GM19351 (cell line): ENCODE results near the gene ESPNL.

Experiments
- ATAC-seq: cut with Tn5 transposase; IDR thresholded peaks from one replicate; pipeline ENCODE4 v1.9.1; 2021; ENCODE audit warnings: mild to moderate bottlenecking, moderate library complexity; ENCODE audit not compliant: unreplicated experiment

The ESPNL gene

DNA sequence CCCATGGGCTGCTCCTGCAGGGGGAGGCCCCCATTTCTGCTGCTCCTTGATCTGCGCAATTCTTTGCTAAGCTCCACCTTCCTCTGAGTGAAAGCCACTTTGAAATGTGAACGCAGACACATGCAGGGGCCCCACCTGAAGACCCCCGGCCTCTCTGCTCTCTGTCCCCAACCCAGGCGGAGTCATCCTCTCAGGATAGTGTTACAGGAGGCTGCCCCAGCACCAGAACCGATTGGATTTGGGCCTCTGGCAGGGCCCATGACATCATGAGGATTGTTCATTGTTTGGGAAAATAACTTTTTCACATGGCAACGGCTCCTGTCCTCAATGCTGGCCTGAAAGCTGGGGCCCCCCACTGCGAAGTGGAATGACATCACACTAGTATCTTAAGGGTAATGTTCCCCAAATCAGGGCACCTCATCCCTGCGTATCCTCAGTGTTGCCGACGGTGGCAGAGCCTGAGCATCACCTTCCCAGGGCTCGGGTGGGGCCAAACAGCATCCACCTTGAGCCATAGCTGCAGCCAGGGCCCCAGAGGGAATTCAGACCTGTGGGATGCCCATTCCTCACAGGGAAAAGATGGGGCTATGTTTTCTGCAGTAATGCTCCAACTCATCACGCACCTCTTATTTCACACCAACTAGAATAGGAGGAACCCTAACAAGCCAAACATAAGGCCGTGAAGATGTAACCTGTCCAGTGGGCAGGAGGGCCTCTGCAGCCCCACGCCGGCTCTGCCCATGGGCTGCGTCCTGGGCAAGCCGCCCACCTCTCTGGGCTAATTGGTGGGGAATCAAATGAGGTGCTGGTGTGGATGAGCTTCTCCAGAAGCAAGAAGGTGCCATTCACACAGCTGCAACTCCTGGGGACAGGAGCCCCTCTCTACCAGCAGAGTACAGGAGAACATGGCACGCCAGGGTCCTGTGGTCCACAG is 55.9 kb downstream of the ESPNL start:
- ATAC-seq = no peak

DNA sequence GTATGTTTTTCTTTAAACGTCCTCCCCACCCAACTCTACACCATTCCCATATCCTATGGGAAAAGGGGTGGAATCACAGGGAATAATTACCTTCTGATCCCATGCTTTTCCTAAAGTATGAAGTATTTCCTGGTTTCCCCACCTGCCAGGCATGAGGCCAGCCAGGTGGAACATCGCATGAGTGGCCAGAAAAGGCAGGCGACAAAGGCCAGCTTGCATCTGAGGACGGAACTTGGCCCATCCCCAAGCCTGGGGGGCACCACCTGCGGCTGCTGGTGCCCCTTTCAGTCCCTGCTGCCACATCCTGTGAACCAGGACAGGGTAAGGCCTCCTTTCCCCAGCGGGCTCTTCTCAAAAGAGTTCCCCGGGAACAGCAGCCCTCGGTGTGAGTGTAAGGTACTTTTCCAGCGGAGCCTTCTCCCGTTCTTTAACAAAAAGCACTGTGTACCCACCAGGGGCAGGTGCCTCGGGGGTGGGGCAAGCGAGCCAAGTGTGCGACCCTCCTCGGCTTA is 57.4 kb downstream of the ESPNL start:
- no peak for ATAC-seq

DNA sequence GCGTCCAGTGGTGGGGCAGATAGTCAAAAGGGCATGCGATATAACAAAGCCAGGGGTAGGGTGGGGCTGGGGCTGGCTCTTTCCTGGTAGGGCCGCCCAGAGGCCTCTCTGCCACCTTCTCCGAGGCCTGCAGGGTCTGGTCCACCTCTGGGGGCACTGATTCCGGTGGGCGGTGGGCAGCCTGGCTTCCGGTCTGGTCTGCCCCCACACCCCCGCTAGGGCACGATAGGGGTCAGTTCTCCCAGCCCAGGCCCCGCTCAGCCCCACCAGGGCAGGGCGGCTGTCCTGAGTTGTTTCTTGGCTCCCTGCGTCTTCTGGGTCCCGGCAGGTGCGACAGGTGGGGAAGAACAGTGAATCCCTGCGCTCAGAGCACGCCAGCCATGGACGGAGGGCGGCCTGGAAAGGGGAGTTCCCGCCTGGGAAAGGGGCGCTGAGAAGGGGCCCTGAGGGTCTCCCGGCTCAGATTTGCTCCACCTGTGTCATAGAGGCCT is 57.9 kb downstream of the ESPNL start:
- no peak for ATAC-seq

DNA sequence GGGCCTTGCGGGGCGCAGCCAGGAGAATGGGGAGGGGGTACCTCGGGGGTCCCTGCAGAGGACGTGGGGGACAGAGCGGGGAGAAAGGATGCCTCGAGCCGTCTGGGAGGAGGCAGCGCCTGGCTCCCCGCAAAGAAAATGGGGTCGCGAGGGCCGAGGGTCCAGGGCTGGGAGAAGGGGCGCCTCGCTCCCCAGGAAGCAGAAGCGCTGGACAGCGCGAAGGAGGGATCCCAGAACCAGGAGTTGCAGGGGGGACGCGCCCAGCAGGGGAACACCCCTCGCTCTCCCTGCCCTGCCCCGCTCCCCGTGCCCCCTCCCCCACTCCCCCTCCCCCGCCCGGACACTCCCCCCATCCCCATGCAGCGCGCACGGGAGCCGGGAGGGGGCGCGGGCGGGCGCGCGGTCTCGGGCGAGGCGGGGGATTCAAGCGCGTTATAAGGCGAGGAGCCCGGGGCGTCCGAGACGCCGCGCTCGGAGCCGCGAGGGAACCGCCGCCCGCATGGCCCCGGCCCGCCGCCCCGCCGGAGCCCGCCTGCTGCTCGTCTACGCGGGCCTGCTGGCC is 58.5 kb downstream of the ESPNL start, which contains the start of gene ERFE:
TSS of gene ERFE (plus strand) at position 462 of the 562 bp plus-strand sequence. CDS start at position 500, 38 bp downstream.
- ATAC-seq = no peak

DNA sequence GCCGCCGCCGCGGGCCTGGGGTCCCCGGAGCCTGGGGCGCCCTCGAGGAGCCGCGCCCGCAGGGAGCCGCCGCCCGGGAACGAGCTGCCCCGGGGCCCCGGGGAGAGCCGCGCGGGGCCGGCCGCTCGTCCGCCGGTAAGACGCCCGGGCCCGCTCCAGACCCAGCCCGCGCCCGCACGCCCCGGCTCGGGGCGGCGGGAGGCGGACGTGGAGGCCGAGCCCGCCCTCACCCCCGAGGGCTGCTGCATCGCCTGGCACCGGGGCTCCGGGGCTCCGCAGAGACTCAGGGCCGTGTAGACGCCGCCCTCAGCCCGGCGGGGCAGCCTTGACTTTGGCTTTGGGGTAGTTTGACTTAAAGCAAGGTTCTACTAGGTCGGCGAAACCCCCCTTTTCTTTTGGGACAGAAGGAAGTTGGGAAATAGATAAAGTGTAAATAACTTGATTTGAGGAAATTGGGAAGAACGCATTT is 59.0 kb downstream of the ESPNL start:
- no peak for ATAC-seq

DNA sequence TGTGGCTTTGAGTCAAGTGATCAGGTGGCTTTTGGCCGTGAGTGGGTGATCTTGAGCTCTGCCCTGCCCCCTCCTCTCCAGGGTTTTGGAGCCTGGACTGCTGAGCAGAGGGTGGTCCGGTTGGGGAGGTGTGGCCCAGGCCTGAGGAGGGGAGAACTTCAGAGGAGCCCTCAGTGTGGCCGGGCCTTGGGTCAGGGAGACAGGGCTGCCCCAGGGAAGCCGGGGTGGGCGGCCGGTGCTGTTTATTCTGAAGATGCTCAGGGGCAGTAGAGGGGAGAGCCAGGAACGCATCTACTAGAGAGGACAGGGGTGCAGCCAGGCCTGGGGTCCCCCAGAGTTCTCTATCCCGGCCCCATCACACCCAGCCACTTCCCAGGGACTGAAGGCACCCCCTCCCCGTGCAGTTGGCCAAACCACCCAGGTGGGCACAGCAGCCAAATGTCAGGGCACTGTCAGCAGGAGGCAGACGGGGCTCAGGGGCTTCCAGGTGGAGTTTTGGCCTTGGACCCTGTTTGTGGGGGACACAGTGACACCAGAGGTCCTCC is 59.6 kb downstream of the ESPNL start:
- ATAC-seq = no peak

DNA sequence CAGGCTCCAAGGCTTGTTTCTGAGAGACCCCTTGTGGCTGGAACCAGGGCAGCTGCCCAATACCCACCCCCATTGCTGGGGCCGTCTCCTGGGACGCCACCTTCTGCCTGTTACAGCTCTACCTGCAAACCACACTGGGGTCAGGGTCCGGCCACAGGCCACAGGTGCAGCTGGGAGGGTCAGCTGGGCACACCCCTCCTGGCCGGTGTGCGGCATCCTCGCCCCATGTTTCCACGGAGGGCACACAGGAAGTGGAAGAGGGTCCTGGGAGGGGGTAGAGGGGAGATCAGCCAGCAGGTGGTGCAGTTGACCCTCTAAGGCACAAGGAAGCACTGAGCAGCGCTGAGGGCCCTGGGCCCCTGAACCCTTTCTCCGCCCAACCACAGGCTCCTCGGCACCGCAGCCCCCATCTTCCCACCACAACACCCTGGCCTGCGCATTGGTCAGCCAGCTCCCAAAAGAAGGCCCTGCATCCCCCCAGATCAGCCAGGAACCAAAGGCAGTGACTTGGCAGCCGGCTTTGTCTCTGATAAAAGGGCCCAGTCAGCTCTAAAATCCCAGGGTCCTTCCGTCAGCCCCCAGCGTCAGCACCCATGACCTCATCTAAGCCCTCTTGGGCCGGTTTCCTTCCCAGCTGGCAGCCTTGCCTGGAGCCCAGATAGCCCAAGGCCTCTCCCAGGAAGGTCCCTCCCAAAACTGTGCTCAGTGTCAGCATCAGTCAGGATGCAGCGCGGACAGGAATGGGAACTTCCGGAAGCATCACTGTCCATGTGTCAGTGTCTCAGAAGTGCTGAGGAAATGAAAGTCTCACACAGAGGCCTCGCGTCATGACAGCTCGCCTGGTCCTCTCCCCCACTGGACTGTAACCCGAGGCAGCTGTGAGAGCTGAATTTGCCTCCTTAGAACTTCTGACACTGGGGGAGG is 60.3 kb downstream of the ESPNL start:
- no peak for ATAC-seq

DNA sequence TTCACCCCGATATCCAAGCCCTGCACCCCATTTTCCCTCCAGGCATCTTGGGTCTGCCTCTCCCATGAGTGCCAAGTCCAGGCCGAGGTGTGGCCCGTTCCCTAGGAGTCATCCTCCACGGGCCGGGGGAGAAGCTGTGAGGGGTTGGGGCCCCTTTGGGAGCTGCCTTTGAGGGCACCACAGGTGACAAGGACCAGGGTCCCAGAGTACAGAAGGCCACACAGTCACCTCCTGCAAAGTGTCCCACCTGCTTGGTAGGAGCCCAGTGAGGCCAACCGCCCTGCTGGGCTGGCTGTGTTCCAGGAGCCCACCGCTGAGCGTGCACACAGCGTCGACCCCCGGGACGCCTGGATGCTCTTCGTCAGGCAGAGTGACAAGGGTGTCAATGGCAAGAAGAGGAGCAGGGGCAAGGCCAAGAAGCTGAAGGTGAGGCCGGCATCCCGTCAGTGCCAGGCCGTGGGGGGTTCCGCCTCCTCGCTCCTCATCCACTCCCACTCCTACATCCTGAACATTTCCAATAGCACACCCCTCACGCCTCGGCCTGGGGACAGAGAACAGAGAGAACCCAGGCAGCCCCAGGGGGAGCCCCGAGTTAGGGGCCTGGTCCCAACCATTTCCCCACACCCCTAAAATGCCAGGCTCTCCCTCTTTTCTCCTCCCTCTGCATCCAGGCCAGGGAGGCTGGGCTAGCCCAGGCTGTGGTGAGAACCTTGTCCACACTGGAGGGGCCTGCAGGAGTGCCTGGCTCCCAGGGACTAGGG is 61.3 kb downstream of the ESPNL start:
- no peak for ATAC-seq

DNA sequence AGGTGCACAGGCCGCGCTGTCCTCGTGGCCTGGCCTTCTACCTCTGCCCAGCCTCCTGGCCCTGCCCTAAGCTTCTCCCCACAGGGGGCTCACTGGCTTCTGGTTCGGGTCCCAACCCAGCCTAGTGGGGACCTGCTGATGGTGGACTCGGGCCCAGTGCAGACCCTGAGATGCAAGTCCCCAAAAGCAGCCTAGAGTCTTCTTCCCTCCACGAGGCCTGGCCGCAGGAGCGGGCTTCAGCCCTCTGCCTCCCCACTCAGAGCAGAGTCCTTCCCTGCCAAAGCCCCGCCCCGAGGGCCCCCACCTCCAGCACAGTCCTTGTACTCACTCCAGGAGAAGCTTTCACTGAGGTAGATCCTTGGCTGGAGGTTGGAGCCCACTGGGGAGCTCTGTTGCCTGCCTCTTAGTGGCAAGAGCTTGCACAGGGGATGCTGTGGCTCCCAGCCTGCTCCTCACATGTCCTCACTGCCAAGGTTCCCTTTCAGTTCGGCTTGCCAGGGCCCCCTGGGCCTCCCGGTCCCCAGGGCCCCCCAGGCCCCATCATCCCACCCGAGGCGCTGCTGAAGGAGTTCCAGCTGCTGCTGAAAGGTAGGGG is 62.2 kb downstream of the ESPNL start:
- no peak for ATAC-seq

DNA sequence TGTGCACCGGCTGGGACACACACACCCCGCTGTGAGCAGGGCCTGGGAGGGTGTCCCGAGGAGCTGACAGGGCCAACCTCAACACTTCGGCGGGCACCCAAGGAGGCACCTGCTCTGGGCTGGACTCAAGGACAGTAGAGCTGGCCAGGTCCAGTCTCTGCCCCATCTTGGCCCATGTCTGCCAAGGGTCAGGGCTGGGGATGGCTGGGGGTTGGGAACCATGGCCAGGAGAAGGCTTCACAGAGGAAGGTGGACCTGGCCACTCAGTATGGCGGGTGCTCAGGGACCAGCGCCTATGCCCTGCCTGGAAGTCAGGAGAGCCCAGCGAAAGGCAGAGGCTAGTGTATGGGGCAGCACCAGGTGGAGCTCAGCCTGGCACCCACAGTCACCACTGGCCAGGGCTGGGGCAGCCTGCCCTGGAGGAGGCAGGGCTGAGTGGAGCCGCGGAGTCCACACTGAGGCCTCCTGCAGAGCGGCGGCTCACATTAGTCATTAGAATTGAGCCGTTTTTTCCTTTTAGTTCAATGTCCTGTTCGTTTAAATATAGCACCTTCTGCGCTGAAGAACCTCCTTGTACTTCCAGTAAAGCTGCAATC is 62.8 kb downstream of the ESPNL start:
- no peak for ATAC-seq

DNA sequence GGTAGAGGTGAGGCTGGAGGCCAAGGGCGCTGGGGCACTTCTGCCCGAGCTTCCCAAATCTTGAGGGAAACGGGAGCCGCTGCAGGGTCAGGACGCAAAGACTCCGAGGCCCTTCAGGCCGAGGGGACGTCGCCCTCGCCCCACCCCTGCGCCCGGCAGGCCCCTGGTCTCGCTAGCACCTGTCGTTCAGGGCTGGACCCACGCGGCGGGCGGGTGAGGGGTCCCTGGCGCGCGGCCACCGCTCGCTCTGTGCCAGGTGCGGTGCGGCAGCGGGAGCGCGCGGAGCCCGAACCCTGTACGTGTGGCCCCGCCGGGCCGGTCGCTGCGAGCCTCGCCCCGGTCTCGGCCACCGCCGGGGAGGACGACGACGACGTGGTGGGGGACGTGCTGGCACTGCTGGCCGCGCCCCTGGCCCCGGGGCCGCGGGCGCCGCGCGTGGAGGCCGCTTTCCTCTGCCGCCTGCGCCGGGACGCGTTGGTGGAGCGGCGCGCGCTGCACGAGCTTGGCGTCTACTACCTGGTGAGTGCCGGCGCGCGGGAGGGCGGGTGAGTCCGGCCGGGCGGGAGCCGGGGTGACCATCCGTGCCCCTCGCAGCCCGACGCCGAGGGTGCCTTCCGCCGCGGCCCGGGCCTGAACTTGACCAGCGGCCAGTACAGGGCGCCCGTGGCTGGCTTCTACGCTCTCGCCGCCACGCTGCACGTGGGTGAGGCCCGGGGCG is 63.5 kb downstream of the ESPNL start:
- ATAC-seq = no peak

DNA sequence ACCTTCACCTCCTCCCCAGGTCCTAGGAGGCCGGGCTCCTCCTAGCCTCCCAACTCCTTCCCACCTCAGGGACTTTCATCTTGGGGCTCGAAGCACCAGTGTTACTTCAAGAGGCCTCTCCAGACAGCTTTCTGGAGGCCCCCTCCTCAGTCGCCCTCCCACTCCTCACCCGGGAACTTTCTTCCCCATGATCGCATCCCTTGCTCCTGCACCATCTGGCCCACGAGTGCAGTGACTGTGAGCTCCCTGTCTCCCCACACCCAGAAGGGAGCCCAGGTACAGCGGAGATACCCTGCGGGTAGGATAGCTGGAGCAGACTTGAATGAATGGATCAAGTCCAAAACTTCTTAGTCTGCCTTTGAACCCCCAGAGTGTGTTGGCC is 64.8 kb downstream of the ESPNL start:
- no peak for ATAC-seq

DNA sequence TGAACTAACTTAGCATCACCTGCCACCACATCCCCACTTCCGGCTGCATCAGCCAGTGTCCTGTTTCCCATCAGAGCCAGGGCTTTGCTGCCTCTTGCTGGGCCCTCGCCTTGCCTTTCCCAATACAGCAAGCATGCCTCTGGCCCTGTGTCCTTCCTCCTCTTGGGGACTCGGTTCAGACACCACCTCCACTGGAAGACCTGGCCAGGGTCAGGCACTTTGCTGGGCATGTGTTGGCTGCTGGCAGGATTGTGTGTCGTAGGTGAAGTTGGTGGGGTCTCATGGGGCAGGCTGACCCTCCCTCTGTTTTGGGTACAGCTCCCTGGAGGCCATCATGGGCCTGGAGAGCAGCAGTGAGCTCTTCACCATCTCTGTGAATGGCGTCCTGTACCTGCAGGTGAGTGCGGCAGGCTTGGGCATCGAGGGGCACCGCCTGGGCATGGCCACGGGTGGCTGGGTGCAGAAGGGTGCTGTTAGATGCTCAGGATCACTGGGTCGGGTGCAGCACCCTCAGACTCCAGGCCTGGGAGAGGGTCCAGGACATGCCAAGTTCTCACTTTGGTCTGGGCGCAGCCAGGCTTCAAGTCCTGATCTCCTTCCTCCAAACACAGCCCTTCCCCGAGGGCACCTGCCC is 65.3 kb downstream of the ESPNL start:
- ATAC-seq = no peak

DNA sequence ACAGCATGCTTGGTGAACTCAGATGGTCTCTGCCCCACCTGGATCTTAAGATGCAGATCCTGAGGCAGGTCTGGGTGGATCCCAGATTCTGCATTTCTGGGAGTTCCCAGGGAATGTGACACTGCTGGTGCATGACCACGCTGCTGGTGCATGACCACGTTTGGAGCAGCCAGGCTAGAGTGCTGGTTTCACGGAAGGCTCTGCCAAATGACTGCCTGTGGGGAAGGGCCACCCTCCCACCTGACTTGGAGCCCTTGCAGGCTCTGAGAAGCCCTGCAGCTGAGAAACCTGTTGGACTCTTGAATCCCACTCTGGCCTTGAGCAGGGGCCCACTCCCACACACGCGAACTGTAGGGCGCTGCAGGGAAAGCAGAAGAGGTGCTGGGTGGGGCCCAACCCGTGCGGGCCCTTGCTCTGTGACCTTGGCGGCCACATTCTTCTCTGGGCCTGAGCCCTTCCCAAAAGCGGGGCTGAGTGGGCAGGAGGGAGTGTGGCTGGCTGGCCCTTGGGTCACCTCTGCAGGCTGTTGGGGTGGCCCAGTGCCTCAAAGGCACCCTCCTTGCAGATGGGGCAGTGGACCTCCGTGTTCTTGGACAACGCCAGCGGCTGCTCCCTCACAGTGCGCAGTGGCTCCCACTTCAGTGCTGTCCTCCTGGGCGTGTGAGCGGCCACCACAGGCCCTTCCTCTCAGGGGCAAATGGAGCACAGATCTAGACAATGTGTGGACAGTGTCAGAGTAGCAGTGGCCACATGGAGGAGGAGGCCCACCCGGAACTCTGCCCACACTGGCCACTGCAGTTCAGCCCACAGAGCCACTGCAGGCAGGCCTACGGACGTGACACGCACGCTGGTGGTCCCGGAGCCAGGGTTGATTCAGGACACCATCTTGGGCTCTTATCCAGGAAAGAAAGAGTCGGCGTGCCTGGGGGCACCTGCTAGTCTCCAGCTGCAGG is 66.5 kb downstream of the ESPNL start:
- no peak for ATAC-seq

DNA sequence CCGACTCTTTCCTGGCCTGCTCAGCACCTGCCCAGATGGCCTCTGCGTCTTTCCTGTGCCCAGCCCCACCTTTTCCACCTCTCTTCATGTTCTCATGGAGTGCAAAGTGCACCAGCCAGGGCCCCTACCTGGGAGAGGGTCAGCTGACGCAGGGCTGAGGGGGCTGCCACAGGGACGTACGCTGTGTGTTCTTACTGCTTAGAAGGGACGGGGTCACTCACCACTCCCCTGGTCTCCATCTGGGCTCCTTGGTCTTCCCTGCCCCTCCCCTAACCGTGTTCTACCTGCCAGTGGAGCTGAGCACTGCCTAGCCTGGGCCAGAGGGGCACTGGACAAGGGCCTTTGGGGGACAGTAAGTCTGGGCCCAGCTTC is 67.2 kb downstream of the ESPNL start:
- no peak for ATAC-seq

DNA sequence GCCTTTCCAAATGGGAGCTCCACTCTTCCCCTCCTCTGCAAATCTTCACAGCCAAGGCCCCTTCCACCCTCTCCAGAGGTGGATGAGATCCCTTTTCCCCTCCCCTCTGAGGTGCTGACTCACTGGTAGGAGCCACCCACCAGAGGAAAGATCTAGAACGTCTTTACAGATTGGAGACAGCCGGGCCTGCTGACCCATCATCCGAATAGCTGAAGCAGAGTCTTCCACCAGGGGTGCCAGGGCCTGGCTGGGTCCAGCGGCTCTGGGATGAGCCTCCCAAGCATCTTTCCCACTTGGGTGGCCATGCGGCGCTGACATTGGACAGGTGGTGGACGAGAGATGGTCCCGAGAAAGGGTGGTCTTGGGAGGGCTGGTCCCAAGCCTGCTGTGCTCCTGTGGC is 67.6 kb downstream of the ESPNL start:
- ATAC-seq = no peak
